ENCODE measurements around the gene GPR155.
"Not testable (repeated sequence)": the region's sequence is repeated elsewhere in the genome, so short reads cannot be mapped to it uniquely, and the experiment has no call there.

Gene GPR155

DNA sequence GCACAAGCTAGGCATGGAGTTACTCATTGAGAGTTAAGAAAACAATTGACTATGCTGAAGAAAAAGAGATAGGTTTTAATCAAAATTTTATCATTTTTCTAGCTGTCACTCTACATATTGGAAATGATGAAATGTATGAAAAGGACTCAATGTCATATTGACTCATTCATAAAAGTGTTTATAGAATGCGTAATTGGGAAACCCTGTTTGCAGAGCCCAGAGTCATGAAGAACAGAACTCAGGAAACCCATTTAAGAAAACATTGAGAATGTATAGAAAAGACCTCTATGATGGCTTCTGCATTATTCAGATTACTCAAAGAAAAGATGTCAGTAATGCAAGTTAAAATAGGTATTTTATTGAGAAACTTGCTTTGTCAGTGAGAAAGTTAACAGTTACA, 54.9 kb downstream of the GPR155 start:
- DNase-seq = no peak

- no peak for DNase-seq
These were observed 56.8 kb downstream of the GPR155 start for GRCh38 chr2:174430066-174430465.

GRCh38 chr2:174428214-174428613, 58.6 kb downstream of the GPR155 start:
- DNase-seq = no peak

- DNase-seq = no peak
These were observed 74.6 kb downstream of the GPR155 start for GRCh38 chr2:174412256-174412655.

DNA sequence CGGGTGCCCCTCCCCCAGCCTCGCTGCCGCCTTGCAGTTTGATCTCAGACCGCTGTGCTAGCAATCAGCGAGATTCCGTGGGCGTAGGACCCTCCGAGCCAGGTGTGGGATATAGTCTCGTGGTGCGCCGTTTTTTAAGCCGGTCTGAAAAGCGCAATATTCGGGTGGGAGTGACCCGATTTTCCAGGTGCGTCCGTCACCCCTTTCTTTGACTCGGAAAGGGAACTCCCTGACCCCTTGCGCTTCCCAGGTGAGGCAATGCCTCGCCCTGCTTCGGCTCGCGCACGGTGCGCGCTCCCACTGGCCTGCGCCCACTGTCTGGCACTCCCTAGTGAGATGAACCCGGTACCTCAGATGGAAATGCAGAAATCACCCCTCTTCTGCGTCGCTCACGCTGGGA, 76.8 kb downstream of the GPR155 start:
- not testable (repeated sequence) for DNase-seq

GRCh38 chr2:174403628-174404027, 83.2 kb downstream of the GPR155 start:
- no peak for DNase-seq

GRCh38 chr2:174400853-174401252, 86.0 kb downstream of the GPR155 start:
- DNase-seq = no peak

DNA sequence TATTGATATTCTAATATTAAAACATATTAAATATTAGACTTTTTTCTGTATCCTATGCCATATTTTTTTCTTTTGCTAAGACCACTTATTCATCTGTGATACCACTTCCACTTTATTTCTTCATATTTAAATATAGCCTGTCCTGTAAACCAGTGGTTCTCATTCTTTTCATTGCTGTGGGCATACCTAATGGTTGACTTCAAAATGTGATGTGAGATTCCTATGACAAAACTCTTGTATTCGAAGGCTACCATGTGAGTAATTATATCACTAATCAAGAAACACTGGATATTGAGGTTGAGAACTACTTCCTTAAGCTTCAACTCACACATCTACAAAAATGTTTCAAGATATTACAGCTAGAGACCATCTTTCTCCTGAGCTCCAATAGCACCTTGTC, 87.7 kb downstream of the GPR155 start:
- DNase-seq = no peak

- DNase-seq = no peak
These were observed 89.1 kb downstream of the GPR155 start for GRCh38 chr2:174397773-174398172.

GRCh38 chr2:174395969-174396630, 90.7 kb downstream of the GPR155 start:
- peak in 2 of 3 experiments; percentile 39 to 61 for DNase-seq

- DNase-seq = peak; percentile 54 to 78 (median 64)
These were observed 91.4 kb downstream of the GPR155 start, which contains the start of gene SCRN3 for GRCh38 chr2:174395284-174395968. Gene SCRN3 (plus strand): TSS chr2:174395730. CDS start chr2:174398284, 2,554 bp downstream.

- no peak for DNase-seq
These were observed 94.1 kb downstream of the GPR155 start for GRCh38 chr2:174392706-174393105.

- not testable (repeated sequence) for DNase-seq
These were observed 96.5 kb downstream of the GPR155 start for GRCh38 chr2:174390303-174390702.

GRCh38 chr2:174389542-174389941, 97.3 kb downstream of the GPR155 start:
- DNase-seq = no peak

DNA sequence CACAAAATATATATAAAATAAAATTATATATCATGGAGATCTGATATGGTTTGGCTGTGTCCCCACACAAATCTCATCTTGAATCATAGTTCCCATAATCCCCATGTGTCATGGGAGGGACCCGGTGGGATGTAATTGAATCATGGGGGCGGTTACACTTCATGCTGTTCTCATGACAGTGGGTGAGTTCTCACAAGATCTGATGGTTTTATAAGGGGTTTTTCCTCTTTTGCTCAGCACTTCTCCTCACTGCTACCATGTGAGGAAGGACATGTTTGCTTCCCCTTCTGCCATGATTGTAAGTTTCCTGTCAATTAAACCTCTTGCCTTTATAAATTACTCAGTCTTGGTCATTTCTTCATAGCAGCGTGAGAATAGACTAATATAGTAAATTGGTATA, 98.1 kb downstream of the GPR155 start:
- not testable (repeated sequence) for DNase-seq

DNA sequence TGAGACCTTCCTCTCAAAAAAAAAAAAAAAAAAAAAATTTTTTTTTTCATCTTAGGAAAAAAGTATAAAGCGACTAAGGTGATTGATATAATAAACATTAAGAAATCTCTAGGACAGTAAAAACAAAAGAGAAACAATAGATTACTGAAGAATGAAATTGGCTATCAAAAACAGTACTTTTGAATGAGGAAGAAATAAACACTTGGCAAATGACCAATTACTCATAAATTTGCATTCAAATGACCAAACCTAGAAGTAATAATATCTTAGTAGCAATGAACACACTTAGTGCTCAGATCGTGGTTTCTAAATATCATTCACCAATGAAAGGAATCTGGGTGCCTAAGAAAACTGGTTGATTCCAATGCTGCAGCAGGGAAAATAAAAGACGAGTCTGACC, 101.6 kb downstream of the GPR155 start:
- no peak for DNase-seq

GRCh38 chr2:174383796-174384195, 103.0 kb downstream of the GPR155 start:
- no peak for DNase-seq
